ENCODE data around the gene CD99L2. TPM values are rescaled to one million over a fixed set of nuclear protein-coding genes. Genes with fewer than 3 reads are reported as not detected.

The CD99L2 gene
- total RNA-seq, 2 donors from 2014 or later: 75.6 to 83.8 TPM

GRCh38 chrX:150856785-150857184, 41.7 kb downstream of the CD99L2 start:
- no peaks in the 10 kb centered on the region for H3K27me3 ChIP-seq (replicated peaks; ENCODE audit: insufficient read depth)
- TF ChIP-seq, protein P1, sequence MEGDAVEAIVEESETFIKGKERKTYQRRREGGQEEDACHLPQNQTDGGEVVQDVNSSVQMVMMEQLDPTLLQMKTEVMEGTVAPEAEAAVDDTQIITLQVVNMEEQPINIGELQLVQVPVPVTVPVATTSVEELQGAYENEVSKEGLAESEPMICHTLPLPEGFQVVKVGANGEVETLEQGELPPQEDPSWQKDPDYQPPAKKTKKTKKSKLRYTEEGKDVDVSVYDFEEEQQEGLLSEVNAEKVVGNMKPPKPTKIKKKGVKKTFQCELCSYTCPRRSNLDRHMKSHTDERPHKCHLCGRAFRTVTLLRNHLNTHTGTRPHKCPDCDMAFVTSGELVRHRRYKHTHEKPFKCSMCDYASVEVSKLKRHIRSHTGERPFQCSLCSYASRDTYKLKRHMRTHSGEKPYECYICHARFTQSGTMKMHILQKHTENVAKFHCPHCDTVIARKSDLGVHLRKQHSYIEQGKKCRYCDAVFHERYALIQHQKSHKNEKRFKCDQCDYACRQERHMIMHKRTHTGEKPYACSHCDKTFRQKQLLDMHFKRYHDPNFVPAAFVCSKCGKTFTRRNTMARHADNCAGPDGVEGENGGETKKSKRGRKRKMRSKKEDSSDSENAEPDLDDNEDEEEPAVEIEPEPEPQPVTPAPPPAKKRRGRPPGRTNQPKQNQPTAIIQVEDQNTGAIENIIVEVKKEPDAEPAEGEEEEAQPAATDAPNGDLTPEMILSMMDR (IDR thresholded peaks at IDR 0.05): no peak

GRCh38 chrX:150856101-150856500, 42.4 kb downstream of the CD99L2 start:
- H3K9me3 ChIP-seq: peaks cover 3% of the 10 kb centered on the region
- no peak overlapping the region for H3K27ac ChIP-seq
- H3K36me3 ChIP-seq: no peaks in the 10 kb centered on the region
- no peaks in the 10 kb centered on the region for H3K27me3 ChIP-seq (replicated peaks; ENCODE audit: insufficient read depth)
- DNase-seq (ENCODE audit: low spot score) (no peak), ATAC-seq (ENCODE audit: insufficient number of reproducible peaks, low FRiP score, low read depth) (no peak)
- no peaks in the 10 kb centered on the region for H3K4me1 ChIP-seq (ENCODE audit: control insufficient read depth in 1 of 2, low read depth in 2 of 2)
- no peak overlapping the region for H3K4me3 ChIP-seq
- TF ChIP-seq, protein P1 (IDR thresholded peaks at IDR 0.05): no peak

More at GRCh38 chrX:150856785-150857184, 41.7 kb downstream of the CD99L2 start:
- no peaks in the 10 kb centered on the region for H3K4me1 ChIP-seq (ENCODE audit: control insufficient read depth in 1 of 2, low read depth in 2 of 2)
- no peaks in the 10 kb centered on the region for H3K36me3 ChIP-seq
- H3K9me3 ChIP-seq: peaks cover 3% of the 10 kb centered on the region
- no peak overlapping the region for H3K4me3 ChIP-seq
- H3K27ac ChIP-seq: no peak overlapping the region
- no peak for DNase-seq (ENCODE audit: low spot score)
- no peak for ATAC-seq (ENCODE audit: insufficient number of reproducible peaks, low FRiP score, low read depth)

DNA sequence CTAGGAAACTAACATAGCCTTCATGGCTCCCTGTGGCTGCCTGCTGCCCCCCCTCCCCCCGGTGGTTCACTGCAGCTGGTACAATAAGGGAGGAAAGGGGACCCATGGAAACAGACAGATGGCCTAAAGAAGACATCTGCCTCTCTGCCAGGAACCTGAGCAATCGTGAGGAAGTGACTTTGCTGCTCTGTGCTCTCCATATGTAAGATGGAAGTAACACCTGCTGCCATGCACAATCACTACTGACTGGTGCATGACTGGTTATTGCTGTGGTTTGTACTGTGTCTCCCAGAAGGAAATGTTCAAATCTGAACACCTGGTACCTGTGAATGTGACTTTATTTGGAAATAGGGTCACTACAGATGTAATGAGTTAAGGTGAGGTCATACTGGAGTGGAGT, 43.6 kb downstream of the CD99L2 start:
- ATAC-seq (ENCODE audit: insufficient number of reproducible peaks, low FRiP score, low read depth) (no peak), DNase-seq (ENCODE audit: low spot score) (no peak)
- Histone ChIP-seq H3K9me3 (peaks cover 3% of the 10 kb centered on the region), H3K4me3 (no peak overlapping the region), H3K4me1 (ENCODE audit: control insufficient read depth in 1 of 2, low read depth in 2 of 2) (no peaks in the 10 kb centered on the region), H3K27me3 (replicated peaks; ENCODE audit: insufficient read depth) (no peaks in the 10 kb centered on the region), H3K27ac (no peak overlapping the region), H3K36me3 (no peaks in the 10 kb centered on the region)
- TF ChIP-seq, protein P1 (IDR thresholded peaks at IDR 0.05): no peak

- Histone ChIP-seq H3K4me3 (no peak overlapping the region), H3K9me3 (no peaks in the 10 kb centered on the region), H3K27me3 (replicated peaks; ENCODE audit: insufficient read depth) (no peaks in the 10 kb centered on the region), H3K27ac (no peak overlapping the region), H3K36me3 (no peaks in the 10 kb centered on the region), H3K4me1 (ENCODE audit: control insufficient read depth in 1 of 2, low read depth in 2 of 2) (no peaks in the 10 kb centered on the region)
- ATAC-seq (ENCODE audit: insufficient number of reproducible peaks, low FRiP score, low read depth) (no peak), DNase-seq (ENCODE audit: low spot score) (no peak)
- TF ChIP-seq, protein P1 (IDR thresholded peaks at IDR 0.05): no peak
These were observed 48.3 kb downstream of the CD99L2 start for GRCh38 chrX:150849996-150850720.

DNA sequence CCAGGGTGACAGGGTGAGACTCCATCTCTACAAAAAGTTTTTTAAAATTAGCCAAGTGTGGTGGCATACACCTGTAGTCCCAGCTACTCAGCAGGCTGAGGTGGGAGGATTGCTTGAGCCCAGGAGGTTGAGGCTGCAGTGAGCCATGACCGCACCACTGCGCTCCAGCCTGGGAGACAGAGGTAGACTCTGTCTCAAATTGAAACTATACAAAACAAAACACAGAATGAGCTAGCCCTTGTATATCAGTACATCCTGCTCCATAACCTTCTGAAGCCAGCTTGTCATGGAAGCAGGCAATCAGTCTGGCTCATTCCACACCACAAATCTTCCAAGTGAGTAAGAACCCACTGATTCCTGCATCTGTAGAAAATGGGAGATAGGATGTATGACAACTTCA, 49.0 kb downstream of the CD99L2 start:
- ATAC-seq (ENCODE audit: insufficient number of reproducible peaks, low FRiP score, low read depth) (no peak), DNase-seq (ENCODE audit: low spot score) (no peak)
- TF ChIP-seq, protein P1 (IDR thresholded peaks at IDR 0.05): no peak
- Histone ChIP-seq H3K27ac (no peak overlapping the region), H3K36me3 (no peaks in the 10 kb centered on the region), H3K9me3 (no peaks in the 10 kb centered on the region), H3K27me3 (replicated peaks; ENCODE audit: insufficient read depth) (no peaks in the 10 kb centered on the region), H3K4me3 (no peak overlapping the region), H3K4me1 (ENCODE audit: control insufficient read depth in 1 of 2, low read depth in 2 of 2) (no peaks in the 10 kb centered on the region)

Measured in thoracic aorta (tissue), 2 donors.